Muscle of arm (tissue), 12 donors: ENCODE data around the gene PKD1. TPM values are rescaled to one million over a fixed set of nuclear protein-coding genes. Genes with fewer than 3 reads are reported as not detected.
"Not testable (repeated sequence)": the region's sequence is repeated elsewhere in the genome, so short reads cannot be mapped to it uniquely, and the experiment has no call there.

Experiments used
- DNase-seq: peaks from one replicate; pipeline ENCODE4 v3.0.0-alpha.2; 2013
- polyA plus RNA-seq, 12 donors: library from polyadenylated mRNA; unstranded; fragments of 120-200 nt; gene quantifications; one replicate each; pipeline ENCODE4 v1.2.1, GENCODE V29; 2013; ENCODE audit not compliant: insufficient read length in 12 of 12

The PKD1 gene
- polyA plus RNA-seq, 12 donors = 85.8 to 199 (median 121) TPM; not detected in 1

DNA sequence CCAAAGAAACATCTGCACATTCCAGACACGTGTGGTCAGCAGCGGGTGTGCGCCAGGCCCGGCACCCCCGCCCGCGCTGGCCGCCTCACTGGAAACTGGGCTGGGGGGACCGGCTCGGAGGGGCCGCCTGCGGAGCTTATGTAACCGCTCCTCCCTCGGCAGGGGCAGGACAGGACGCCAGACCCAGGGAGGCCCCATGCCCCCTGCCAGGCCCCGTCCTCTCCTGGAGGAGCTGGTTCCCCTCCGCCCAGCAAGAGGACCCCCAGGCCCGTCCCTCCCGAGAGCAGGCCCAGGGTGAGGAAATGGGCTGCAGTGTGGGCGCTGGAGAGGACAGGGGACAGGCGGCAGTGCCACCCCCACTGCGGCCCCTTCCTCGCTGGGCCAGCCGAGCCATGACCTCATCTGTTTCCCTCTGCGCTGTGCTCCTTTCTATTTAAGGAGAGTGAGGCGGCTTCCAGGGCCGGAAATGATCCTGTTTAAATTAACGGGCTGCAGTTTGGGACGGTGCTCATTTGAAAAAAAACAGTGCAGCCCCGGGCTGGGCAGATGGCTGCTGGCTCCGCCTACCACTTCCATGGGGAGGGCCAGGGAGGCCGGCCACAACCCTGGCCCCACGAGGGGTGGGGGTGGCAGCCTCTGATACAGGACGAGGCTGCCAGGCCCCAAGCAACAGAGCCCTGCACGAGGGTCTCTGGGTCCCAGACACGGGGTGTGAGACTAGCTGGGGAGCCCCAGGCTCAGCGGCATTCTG, 10.8 kb downstream of the PKD1 start:
- DNase-seq = peak; percentile 80

DNA sequence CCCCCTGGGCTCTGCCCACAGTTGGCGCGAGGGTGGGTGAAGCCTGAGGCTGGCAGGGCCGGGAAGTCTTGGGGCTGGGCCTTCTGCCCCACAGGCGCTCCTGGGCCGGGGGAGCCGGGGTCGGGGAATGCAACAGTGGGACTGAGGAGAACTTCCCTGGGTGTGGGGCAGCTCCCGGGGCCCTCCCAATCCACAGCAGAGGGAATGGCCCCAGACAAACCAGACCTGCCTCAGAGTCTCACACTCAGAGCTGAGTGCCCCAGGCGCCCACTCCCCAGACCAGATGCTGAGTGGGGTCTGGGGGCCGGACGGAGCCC, 11.4 kb downstream of the PKD1 start:
- not testable (repeated sequence) for DNase-seq

DNA sequence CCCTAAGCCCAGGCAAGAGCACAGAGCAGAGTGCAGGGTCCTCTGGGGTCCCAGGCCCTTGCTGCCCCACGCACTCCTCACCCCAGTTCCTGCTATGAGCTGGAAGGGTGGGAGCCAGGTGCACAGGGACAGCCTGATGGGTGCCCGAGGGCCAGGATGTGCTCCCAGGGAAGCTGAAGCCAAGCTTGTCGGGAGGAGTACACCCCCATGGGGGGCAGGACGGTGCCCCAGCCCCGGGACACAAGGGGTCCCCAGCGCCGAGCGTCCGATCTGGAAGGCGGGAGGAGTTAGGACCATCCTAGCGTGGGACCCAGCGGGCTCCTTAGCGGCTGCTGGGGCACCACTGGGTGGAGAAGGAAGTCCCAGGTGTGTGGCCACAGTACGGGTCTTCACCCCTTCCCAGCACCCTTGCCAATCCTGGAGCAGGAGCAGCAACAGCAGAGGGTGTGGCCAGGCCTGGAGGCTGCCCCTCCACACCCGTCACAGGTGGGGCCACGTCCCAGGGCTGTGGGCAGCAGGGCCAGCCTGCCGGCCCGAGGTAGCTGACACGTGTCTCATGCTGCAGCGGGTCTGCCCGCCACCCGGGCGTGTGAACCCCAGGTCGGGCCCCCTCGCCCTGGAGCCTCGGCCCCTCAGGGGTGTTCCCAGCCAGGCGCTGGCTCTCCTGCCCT, 11.9 kb downstream of the PKD1 start:
- not testable (repeated sequence) for DNase-seq

DNA sequence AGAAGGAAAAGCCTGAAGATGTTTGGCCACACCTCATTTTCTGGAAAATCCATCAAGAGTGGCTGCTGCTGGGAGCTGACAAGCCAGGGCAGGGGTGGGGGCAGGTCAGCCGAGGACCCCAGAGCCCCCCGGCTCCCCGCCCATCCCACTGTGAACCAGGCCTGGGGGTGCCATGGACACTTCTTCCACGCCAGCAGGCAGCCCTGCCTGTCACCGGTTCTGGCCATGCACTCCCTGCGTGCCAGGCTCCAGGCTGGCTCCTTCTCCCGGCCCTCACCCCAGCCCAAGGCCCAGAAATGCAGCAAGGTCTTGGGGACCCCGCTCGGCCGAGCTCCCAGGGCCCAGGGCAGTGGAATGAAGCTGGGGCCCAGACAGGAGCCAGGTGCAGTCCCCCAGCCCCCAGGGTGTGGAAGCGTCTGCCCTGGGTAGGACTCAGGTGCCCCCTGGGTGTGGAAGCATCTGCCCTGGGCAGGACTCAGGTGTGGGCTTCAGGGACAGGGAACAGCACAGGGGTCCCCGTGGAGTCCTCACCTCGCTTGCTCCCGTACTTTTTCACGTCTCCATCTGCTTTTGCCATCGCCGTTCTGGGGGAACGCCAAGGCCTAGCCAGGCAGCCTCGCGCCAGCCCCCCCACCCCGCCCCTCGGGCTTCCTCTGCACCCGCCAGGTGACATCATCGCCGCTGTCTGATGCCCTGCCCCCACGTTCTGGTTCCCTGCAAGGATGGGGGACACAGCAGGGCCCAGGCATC, 12.6 kb downstream of the PKD1 start:
- not testable (repeated sequence) for DNase-seq

DNA sequence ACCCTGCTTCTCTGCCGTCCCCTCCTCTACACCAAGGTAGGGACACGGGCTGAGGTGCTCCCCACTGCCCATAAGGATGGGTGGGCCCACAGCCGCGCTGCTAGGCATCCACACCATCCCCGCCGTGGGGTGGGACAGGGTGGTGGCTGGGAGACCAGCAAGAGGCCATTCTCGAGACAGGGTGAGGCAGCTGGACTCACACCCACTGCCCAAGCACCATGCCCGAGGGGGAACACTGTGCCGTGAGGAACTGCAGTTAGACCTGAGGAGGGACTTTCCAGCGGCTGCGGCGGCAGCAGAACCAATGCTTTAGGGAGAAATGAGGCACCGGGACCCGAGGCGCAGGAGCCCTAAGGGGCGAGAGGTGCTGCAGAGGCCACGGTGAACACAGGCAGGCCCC, 13.3 kb downstream of the PKD1 start:
- no peak for DNase-seq

DNA sequence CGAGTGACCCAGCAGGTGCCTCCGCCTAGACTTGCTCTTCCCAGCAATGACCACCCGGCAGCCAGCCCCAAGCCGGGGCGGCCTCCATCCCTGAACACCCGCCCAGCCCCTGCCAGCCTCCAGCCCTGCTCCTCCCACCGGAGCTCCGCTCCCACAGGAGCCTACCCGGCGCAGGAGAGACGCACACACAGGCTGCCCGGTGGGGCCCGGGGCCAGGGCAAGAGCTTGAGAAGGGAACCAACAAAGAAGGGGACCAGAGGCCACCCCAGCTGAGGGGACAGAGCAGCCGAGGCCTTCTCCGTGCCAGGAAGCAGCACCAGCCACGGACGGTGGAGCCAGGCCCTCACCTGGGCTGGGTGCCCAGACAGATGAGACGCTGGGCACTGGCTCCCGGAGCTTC, 13.8 kb downstream of the PKD1 start:
- DNase-seq = no peak

DNA sequence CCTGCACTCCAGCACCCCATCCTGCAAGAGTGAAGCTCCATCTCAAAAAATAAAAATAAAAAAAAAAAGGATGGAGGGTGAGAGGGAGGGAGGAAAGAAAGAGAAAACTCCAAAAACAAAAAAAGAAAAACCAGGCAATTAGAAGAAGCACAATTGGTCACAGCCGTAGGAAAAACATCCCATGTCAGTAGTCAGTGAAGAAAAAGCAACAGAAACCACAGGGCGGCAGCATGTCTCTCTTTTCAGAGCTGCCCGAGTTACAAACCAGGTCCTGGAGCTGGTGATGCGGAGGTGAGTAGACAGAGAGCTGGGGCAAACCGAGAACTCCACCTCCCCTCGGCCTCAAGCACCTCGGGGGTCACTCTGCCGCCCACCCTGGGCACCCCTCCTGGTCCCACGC, 14.4 kb downstream of the PKD1 start:
- DNase-seq = peak; percentile 37

DNA sequence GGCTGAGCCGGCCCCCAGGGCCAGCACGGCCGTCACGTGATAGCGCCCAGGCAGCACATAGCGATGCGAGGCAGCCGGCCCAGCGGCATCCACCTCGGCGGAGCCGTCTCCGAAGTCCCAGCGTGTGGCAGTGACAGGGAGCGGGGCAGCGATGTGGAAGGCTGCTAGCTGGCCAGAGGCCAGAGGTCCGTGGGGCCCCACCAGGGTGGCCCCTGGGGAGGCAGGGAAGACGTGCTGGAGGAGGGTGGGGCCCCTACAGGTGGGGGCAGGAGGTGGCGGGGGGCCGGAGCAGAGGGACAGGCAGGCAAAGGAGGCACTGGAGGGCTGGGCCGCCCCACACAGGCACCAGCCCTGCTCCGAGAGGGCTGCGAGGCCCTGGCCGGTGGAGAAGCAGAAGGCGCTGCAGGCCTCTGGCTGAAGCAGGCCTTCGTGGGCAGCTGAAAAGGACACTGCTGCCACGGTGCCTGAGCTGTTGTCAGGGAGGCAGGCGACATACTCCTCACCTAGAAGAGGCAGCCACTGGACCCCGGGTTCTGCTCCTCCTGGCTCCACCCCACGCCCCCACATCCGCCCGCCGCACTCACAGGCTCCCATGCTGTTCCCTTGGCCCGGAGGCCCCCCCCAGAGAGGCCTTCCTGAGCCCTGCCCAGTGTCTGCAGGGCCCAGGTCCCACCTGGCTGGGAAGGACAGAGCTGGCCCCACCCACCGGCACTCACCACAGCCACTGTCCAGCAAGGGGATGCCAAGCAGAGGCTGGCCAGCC, 17.6 kb downstream of the PKD1 start:
- DNase-seq = not testable (repeated sequence)

DNA sequence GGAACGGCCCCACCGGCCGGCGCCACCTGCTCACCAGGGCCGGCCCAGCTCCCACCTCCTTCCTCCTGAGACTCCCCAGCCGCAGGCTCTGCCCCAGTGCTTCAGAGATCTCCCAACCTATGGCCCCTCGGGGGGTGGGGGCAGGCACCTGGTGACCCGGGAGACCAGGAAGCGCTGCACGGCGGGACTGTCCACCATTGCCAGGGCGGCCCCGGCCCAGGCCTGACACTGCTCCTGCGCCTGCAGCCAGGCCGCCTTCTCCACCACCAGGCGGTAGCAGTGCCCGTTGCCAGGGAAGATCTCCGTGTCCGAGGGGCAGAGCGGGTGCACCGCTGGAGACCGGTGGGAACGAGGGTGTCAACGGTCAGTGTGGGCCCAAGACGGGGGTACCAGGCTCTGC, 18.4 kb downstream of the PKD1 start:
- not testable (repeated sequence) for DNase-seq

DNA sequence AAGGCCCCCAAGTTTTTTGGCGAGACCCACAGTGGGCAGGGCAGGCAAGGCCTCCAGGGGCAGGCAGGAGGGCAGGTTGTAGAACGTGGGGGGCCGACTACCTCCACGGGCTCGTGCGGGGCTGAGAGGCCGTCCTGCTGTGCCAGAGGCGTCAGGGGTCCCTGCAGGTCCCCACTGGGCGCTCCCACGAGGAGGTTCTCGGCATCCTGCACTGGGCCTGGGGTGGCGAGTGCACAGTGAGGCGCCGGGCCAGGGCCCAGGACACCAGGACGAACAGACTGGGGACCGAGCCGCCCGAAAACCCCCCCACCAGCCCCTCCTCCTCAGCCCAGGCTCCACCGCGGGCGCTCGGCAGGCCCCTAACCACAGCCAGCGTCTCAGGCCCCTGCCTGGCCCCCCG, 19.3 kb downstream of the PKD1 start:
- not testable (repeated sequence) for DNase-seq

DNA sequence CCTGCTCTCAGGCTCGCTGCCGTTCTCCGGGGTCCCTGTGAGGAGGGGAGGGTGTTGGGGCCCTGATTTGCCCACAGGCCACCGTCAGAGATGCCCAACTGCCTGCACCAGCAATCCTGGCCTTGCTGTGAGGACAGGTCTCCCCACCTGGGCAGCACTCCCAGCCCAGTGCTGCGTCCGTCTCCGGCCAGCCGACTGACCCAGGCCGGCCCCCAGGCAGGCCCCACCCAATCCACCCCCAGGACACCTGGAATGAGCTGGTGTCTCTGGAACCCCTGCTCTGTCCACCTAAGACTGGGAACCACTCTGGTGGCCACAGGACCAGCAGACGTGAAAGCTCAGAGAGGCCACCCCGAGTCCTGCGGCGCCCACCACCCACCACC, 20.1 kb downstream of the PKD1 start:
- no peak for DNase-seq

DNA sequence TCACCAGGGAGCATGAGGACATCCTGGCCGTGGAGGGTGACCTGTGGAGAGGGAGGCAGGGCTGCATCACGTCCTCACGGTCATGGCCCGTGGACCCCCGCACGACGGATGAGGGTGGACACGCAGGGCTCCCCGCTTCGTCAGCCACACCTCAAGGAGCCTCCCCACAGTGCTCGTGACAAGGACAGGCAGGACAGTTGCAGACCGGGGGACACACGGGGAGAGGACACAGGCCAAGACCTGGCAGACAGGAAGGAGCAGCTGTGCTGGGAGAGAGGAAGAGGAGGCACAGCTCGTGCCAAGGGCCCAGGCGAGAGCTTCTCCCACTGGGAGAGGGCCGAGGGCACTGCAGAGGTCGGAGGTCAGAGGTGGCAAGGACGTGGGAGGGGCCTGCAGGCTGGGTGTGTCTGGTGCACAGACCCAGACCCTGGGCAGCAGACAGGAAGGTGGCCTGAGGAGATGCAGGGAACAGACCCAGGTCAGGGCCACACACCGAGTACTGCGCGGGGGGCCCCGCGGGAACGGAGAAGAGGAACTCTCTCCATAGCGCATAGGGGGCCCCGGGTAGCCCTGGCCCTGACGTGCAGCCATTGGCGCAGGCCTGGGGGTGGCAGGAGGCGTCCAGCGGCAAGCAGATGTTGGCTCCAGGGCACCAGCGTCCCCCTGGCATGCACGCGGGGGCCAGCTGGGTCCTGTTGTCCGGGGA, 20.7 kb downstream of the PKD1 start:
- not testable (repeated sequence) for DNase-seq

DNA sequence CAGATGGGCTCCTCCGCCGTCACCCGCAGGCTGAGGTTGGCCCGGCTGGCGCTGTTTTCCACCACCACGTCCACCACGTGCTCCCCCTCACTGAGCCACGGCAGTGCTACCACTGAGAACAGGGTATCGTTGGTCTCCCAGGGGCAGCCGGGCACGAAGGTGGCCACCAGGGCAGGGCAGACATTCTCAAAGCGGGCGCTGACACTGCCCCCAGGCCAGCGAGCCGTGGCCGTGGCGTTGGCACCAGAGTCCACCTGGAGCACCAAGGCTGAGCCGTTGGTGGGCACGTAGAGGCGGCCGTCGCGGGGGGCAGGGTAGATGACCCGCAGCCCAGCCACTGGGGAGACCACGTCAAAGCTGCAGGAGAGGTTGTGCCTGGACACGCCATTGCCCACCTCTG, 21.5 kb downstream of the PKD1 start:
- not testable (repeated sequence) for DNase-seq

DNA sequence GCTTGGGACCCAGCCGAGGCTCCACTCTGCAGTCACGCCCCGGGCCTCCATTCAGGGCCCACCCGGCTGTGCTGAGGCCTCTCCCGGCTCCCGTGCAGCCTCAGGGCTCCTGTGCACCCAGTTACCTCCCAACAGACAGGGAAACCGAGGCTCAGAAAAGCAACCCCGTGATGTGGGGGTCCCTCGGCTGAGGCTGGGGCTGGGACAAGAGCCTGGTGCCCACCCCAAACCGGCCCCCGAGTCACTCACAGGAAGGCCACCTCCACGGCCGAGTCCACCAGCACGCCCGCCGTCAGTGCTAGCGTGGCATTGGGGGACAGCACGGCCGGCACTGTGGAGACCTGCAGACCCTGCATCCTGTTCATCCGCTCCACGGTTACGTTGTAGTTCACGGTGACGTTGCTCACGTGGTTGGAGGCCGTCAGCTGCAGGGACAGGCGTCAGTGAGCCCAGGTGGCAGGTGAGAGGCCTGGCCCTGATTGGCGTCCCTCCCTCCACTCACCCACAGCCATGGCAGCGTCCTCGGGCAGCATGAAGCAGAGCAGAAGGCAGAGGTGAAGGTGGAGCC, 23.1 kb downstream of the PKD1 start:
- DNase-seq = not testable (repeated sequence)

DNA sequence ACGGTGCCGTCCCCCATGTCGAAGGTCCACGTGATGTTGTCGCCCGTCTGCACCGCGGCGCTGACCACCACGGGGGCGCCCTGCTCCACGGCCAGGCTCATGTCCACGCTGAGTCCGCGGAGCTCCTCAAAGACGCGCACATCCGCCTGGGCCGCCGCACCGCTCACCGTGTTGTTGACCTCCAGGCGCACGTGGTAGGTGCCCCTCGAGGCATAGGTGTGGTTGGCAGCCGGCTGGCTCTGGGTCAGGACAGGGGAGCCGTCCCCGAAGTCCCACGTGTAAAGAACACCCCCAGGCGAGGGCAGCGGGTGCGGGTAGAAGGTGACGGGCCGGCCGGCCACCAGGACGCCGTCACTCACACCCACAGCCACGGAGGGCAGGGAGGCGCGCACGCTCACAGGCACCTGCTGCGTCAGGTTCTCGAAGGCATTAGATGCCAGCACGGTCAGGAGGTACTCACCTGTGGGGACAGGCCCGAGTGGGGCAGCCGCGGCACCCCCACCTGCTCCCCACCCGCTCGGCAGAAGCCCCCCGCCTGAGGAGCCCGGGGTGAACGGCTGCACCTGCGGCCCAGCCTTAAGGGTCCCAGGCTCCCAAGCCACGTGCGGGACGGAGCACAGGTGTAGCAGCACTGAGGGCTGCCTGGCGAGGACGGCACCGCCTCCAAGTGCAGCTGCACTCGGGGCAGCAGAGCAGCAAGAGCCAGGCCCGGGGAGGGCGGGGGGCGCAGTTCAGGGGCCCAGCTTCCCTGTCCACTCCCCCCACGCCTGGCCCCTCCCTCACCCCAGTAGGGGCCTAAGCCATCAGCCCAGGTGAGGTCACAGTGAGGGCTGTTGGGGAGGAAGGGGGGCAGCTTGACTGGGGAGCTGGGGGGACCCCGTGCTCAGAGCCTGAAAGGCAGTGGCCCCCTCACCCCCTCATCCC, 24.0 kb downstream of the PKD1 start:
- not testable (repeated sequence) for DNase-seq

DNA sequence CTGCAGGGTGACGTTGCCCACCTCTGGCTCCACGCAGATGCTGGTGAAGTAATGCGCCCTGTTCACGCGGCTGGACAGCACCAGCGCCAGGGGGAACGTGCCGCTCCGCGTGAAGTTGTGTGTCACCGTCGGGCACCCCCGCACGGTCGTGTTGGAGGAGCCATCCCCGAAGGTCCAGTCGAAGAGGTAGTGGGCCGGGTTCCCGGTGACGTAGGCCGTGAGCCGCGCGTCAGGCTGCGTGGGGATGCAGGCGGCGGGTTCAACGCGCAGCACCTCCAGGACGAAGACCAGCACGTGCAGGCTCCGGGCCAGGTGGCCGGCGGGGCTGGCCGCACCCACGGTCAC, 24.7 kb downstream of the PKD1 start:
- DNase-seq = not testable (repeated sequence)

DNA sequence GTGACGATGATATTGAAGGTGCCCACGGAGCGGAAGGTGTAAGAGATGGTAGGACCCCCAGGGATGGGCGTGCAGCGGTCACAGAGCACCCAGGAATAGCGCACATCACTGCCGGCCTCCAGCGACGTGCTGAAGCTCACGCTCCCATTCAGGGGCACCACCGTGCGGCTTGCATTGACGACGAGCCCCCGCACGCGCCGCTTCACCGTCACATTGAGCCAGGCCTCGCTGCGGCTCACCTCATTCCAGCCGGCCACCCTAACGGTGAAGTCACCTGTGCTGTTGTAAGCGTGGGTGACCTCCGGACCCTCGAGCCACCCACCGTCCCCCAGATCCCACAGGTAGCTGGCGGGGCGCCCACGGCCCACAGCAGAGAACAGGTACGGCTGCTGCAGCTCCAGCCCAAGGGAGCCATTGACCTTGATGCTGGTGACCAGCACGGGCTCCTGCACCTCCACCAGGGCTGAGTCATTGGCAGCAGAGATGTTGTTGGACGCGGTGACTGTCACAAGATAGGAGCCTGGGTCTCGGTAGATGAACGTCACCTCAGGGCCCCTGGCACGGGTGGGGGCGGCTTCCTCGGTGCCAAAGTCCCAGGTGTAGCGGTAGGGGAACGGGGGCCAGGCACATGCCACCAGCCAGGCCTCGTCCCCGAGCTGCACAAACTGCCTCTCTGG, 25.2 kb downstream of the PKD1 start:
- DNase-seq = not testable (repeated sequence)

DNA sequence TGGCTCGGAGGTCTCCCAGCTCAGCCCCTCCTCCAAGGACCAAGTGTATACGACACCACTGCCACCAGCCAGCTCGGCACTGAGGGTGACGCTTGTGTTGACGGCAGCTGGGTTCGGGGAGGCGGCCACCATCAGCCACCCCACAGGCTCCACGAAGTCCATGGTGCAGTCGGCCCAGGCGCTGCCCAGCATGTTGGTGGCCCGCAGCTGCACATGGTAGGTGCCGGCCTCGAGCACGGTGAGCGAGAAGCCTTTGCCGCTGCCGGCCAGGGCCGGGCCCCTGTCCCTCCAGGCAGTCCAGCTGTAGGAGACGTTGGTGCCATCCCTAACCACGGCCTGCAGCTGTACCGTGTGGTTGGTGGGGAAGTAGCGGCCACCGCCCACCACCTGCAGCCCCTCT, 25.8 kb downstream of the PKD1 start:
- not testable (repeated sequence) for DNase-seq

DNA sequence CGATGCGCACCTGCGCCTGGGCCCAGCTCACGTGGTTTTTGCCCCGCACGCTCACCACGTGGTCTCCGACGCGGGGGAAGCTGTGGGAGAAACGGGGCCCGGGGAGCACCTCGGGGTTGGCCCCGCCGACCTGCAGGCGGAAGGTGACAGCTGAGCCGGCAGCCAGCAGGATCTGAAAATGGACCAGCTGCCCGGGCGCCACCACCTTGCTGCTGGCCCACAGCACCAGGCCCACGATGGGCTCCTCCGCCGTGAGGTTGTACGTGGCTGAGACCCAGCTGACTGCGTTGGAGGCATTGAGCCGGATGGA, 26.5 kb downstream of the PKD1 start:
- DNase-seq = not testable (repeated sequence)
